HS-27A (cell line): ENCODE measurements around the gene BLVRB.
"Not testable (repeated sequence)": the region's sequence is repeated elsewhere in the genome, so short reads cannot be mapped to it uniquely, and the experiment has no call there.

Experiments used
- DNase-seq: peaks from one replicate; pipeline ENCODE4 v3.0.0-alpha.2; 2012; ENCODE audit warnings: low read depth, missing footprints

The BLVRB gene

DNA sequence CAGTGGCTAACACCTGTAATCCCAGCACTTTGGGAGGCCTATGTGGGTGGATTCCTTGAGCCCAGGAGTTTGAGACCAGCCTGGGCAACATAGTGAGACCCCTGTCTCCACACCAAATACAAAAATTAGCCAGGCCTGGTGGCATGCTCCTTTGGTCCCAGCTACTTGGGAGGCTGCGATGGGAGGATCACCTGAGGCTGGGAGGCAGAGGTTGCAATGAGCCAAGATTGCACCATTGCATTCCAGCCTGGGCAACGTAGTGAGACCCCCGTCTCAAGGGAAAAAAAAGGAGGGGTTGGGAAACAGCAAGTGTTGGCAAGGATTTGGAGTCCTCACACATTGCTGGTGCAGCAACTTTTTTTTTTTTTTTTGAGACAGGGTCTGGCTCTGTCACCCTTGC, 20.5 kb upstream of the BLVRB start:
- DNase-seq: no peak

GRCh38 chr19:40475878-40476644, 10.5 kb upstream of the BLVRB start:
- not testable (repeated sequence) for DNase-seq

DNA sequence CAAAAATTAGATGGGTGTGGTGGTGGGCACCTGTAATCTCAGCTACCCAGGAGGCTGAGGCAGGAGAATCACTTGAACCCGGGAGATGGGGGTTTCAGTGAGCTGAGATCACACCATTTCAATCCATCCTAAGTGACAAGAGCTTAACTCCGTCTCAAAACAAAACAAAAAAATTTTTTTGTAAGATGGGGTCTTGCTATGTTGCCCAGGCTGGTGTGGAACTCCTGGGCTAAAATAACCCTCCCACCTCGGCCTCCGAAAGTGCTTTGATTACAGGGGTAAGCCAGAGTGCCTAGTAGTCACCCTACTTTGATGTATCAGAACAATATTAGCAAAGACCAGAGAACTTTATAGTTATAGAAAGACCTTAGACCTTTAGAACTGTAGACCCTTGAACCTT, 9.2 kb upstream of the BLVRB start:
- no peak for DNase-seq

GRCh38 chr19:40472516-40472915, 7.0 kb upstream of the BLVRB start:
- no peak for DNase-seq

DNA sequence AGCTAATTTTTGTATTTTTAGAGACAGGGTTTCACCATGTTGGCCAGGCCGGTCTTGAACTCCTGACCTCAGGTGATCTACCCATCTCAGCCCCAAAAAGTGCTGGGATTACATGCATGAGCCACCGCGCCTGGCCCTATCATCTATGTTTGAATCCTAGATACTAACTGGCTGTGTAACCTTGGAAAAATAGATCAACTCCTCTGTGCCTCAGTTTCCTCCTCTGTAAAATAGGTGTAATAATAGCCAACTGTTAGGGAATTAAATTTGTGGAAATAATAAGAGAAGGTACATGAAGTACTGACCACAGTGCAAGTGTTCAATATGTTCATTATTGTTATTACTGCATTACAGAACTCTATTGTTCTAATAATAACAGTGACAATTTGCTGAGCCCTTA, 5.6 kb upstream of the BLVRB start:
- no peak for DNase-seq

GRCh38 chr19:40469011-40469410, 3.5 kb upstream of the BLVRB start:
- no peak for DNase-seq

DNA sequence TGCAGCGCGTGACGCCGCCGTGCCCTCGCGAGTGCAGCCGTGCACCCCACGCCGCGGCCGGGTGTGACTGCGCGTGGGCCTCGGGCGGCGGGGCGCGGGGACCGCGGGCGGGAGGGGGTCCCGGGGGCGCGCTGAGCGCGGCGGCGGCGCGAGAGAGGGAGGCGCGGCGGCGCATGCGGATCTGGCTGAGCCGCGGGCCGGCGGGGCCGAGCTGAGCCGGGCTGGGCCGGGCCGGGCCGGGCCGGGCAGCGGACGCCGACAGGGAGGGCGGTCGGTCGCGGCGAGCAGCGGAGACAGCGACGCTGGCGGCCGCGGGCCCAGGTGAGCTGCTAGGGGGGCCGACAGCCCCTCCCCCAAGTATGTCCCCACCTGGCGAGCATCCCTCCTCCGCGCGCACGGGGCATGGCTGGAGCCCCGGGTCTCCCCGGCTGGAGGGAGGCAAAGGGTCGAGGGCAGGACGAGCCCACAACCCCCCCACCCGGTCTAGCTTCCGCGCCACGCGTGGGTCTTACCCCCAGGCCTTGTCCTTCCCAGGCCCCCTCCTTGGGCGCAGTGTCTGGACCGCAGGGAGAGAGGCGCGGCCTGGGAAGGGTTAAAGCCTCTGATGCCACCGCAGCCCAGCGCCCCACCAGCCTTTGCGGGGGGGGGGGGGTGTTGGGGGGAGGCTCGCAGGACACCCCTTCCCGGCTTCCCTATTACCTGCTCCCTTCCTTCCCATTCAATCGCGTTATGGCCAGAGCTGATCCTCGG, 1.6 kb upstream of the BLVRB start, which contains the start of gene SPTBN4:
Gene SPTBN4, plus strand, starts transcription at position 17 of the 750 bp plus-strand sequence. CDS start 5,621 bp downstream, outside the sequence.
- no peak for DNase-seq

GRCh38 chr19:40466219-40466984, 857 bp upstream of the BLVRB start:
- DNase-seq: no peak

- DNase-seq: no peak
Measured at GRCh38 chr19:40465025-40465556, 454 bp downstream of the BLVRB start.

- DNase-seq: peak; percentile 97
Measured at GRCh38 chr19:40464059-40465024, 1.2 kb downstream of the BLVRB start.

DNA sequence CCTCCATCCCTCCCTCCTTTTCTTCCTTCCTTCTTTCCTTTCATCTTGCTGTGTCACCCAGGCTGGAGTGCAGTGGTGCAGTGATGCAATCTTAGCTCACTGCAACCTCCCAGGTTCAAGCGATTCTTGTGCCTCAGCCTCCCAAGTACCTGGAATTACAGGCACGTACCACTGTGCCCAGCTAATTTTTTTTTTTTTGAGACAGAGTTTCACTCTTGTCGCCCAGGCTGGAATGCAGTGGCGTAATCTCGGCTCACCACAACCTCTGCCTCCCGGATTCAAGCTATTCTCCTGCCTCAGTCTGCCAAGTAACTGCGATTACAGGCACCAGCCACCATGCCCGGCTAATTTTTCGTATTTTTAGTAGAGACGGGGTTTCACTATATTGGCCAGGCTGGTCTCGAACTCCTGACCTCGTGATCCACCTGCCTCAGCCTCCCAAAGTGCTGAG, 1.9 kb downstream of the BLVRB start:
- DNase-seq: peak; percentile 12

DNA sequence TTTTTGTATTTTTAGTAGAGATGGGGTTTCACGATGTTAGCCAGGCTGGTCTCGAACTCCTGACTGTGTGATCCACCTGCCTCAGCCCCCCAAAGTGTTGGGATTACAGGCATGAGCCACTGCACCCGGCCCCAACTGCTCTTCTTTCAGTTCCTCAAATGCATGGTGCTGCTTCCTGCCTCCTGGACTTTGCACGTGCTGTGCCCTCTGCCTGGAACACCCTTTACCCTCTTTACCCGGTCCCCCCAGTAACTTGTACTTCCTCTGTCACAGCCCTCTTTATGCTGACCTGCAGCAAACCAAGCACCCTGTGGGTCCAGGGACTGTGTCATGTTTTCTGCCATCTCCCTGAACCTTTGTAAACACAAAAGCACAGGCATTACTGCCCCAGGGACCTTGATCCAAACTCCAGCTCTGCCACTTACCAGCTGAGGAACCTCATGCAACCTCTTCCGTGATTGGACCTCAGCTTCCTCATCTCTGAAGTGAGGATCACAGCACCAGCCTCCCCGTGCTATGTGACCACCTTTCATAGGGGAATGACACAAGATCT, 3.8 kb downstream of the BLVRB start:
- DNase-seq: no peak

- no peak for DNase-seq
Measured at GRCh38 chr19:40460185-40460584, 5.4 kb downstream of the BLVRB start.

DNA sequence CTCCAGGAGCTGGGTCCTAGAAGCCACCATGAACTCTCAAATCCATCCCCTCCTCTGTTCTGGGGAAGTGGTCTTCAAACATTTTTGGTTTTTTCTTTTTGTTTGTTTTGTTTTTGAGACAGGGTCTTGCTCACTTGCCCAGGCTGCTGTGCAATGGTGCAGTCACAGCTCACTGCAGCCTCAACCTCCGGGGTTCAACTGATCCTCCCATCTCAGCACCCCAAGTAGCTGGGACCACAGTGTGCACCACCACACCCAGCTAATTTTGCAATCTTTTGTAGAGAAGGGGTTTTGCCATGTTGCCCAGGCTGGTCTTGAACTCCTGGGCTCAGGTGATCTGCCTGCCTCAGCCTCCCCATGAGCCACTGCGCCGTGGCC, 7.0 kb downstream of the BLVRB start:
- no peak for DNase-seq

- no peak for DNase-seq
Measured at GRCh38 chr19:40457953-40458596, 7.5 kb downstream of the BLVRB start.

DNA sequence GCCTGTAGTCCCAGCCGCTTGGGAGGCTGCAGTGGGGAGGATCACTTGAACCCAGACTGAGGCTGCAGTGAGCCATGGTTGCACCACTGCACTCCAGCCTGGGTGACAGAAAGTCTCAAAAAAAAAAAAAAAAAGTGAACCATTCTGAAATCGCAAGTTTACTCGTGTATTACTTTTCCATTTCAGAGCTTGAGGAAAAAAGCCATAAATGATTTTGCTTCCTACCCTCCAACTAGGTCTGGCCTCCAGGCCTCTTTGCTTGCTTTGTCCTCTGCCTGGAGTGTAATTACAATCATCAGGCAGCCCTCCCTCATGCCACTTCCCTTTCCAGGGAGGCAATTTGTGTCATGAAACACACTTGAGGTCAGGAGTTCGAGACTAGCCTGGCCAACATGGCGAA, 8.5 kb downstream of the BLVRB start:
- no peak for DNase-seq

GRCh38 chr19:40453943-40454342, 11.6 kb downstream of the BLVRB start:
- DNase-seq: not testable (repeated sequence)

DNA sequence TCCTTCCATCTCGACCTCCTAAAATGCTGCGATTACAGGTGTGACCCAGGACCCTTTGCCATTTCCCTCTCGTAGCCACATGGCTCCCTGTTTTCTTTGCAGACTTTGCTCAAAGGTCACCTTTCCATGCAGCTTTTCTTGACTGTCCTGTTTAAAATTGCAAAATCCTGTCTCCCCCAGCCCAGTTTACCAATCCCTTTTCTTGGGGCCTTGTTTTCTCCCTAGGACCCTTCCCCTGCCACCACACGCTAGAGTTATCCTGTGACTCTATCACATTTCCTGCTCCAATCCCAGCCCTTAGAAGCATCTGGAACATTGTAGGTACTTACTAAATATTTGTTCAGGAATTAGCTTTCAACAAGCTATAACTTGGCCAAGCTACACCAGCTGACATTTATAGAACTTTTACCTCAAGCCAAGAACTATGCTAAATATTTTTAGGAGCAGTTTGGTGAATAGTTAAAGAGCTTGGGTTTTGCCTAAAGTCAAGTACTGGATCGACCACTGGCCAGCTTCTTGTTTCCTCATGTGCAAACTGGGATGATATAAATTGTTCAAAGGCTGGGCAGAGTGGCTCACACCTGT, 12.3 kb downstream of the BLVRB start:
- DNase-seq: no peak

GRCh38 chr19:40452016-40452415, 13.5 kb downstream of the BLVRB start:
- no peak for DNase-seq

GRCh38 chr19:40450664-40451063, 14.9 kb downstream of the BLVRB start:
- no peak for DNase-seq
